Activated CD4-positive, alpha-beta T cell treated with anti-CD3 and anti-CD28 coated beads, Interleukin-2, amount 50 U/mL, for 16 hours (primary cell): ENCODE results near the gene PARM1.

Source experiments
- DNase-seq: peaks from one replicate; pipeline ENCODE4 v3.0.0-alpha.2; 2020

The PARM1 gene, protein sequence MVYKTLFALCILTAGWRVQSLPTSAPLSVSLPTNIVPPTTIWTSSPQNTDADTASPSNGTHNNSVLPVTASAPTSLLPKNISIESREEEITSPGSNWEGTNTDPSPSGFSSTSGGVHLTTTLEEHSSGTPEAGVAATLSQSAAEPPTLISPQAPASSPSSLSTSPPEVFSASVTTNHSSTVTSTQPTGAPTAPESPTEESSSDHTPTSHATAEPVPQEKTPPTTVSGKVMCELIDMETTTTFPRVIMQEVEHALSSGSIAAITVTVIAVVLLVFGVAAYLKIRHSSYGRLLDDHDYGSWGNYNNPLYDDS

GRCh38 chr4:74932832-74933561 is at the start of gene PARM1:
Gene PARM1 (plus strand): TSS chr4:74933116. CDS start chr4:74933328, 212 bp downstream.
- DNase-seq, result peak; percentile 70

- DNase-seq, result no peak
Observed at GRCh38 chr4:74884266-74884665, 48.6 kb upstream of the PARM1 start.

DNA sequence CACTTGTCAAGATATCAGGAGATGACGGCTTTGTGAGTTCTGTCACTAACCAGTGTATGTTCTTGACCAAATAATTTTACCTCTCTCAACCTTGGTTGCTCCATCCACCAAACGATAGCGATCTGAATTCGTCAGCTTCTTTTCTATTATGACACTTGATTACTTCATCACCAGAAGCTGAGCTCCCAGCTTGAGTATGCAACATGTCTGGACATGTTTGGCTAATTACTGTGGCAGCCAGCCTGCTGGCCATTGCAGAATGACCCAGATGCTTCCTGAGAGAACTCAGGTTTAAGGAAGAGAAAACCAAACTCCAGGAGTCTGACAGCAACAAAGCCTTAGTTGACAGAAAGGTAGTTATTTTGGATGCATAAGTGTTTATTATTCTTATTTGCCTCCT is 46.4 kb upstream of the PARM1 start:
- DNase-seq, result no peak

DNA sequence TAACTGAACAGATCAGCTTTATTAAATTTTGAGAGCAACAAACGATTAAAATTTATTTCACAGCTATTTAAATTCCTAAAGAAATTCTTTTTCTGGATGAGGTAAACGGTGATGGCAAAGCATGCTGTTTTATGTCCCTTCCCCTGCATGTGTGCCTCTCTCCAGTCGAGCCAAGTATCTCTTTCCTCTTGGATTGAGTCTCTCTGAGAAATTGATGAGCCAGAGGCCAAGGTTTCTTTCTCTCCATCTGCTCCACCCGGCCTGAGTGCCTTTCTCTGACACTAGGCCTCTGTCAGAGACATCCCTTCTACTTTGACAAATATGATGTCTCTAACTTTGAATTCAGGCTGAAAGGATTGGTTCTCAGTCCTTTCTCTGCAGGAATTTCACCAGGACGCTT is 42.6 kb upstream of the PARM1 start:
- DNase-seq, result no peak

DNA sequence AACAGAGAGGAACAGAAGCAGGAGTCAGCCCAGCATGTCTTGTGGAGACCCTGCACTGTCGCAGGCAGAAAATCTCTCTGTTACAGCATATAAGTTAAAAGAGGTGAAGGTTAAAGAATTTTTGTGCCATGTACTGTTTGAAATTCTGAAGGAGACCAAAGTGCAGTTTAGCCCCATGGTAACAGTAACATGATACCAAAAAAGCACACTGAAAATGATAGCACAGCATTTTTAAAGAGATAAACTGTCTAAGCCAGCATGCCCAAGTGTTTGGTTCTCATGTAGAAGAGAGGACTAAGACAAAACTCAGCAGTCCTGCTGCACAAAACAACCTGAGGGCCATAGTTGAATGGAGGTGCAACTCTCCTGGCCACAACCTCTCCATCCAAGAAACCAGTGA is 41.9 kb upstream of the PARM1 start:
- no peak for DNase-seq

GRCh38 chr4:74893171-74893570 is 39.7 kb upstream of the PARM1 start:
- DNase-seq, result no peak

GRCh38 chr4:74896595-74896994 is 36.3 kb upstream of the PARM1 start:
- DNase-seq, result no peak

GRCh38 chr4:74897386-74897785 is 35.5 kb upstream of the PARM1 start:
- no peak for DNase-seq

GRCh38 chr4:74900862-74901261 is 32.1 kb upstream of the PARM1 start:
- no peak for DNase-seq

DNA sequence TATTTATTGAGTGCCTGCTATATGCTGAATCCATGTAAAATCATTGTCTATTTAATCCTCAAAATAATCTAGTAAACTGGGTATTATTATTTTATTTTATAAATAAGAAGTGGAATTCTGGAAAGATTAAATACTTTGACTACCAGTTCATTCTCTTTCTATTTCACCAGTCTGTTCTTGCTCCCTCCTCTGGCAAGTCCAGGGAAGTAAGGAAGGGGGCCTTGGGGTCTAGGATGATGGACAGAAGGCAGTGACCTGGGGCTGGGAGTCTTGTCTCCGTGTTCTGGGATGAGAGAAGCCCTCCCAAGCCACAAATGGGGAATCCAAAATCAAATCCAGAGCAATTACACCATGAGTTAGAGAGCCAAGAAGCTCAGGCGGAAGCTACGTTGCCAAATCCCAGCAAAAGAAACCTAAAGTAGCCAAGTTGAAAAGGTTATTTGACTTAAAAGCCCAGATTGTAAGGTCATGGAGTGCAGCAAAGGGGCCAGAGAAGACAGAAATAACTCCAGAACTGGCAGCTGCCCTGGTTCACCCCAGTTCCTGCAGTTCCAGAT is 28.3 kb upstream of the PARM1 start:
- no peak for DNase-seq

- DNase-seq, result no peak
Observed at GRCh38 chr4:74906771-74907170, 26.1 kb upstream of the PARM1 start.

DNA sequence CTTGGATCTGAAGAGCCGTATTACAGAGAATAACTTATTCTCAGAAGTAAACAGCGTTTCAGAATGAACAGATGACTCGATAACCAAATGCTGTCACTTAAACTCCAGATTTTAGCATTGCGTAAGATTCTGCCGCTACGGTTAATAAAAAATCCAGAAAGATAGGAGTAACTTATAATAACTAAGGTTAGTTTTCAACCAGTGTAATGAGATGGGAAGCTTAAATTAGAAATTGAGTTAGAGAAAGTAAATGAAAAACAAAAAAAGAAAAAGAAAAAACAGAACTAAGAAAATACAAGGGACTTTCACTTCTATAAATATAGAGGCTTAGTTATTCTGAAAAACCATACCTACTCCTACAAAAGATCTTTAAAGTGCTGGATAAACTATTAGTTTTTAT is 13.1 kb upstream of the PARM1 start:
- DNase-seq, result no peak

GRCh38 chr4:74920704-74921103 is 12.2 kb upstream of the PARM1 start:
- DNase-seq, result no peak

- DNase-seq, result no peak
Observed at GRCh38 chr4:74921490-74921889, 11.4 kb upstream of the PARM1 start.

GRCh38 chr4:74926007-74926406 is 6.9 kb upstream of the PARM1 start:
- DNase-seq, result no peak

DNA sequence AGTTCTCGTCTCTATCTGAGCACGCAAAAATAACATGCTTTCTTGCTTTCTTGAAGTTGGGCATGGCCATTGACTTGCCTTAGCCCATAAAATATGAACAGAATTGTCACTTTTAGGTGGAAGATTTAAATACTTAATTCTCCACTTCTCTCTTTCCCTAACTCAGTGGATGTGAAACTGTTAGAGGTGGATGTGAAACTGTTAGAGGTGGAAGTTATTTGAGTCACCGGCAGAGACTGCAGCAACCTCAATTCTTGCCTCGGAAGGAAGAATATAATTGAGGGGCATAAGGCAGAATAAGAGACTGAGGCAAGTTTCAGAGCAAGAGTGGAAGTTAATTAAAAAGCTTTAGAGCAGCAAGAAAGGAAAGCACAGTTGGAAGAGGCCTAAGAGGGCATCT is 2.8 kb upstream of the PARM1 start:
- no peak for DNase-seq

DNA sequence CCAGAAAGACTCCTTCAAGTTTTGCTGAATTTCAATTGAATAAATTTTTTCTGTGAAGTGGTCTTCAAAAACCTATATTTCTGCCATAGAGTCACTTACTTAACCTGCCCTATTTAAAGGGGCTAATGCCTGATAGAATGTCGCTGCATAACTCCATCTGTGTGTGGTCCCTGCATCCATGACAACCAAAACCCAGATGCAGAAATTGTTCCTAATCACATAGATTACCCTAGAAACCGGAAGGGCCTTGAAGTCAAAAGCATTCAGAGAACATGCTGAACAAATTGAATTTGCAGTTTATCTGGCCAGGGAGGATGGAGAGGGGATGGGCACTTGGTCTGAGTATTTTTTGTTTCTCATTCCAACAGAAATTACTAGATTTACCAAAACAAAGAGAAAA is 1.5 kb upstream of the PARM1 start:
- DNase-seq, result no peak

GRCh38 chr4:74932010-74932409 is 906 bp upstream of the PARM1 start:
- no peak for DNase-seq

GRCh38 chr4:74933562-74934015 is 673 bp downstream of the PARM1 start:
- no peak for DNase-seq

DNA sequence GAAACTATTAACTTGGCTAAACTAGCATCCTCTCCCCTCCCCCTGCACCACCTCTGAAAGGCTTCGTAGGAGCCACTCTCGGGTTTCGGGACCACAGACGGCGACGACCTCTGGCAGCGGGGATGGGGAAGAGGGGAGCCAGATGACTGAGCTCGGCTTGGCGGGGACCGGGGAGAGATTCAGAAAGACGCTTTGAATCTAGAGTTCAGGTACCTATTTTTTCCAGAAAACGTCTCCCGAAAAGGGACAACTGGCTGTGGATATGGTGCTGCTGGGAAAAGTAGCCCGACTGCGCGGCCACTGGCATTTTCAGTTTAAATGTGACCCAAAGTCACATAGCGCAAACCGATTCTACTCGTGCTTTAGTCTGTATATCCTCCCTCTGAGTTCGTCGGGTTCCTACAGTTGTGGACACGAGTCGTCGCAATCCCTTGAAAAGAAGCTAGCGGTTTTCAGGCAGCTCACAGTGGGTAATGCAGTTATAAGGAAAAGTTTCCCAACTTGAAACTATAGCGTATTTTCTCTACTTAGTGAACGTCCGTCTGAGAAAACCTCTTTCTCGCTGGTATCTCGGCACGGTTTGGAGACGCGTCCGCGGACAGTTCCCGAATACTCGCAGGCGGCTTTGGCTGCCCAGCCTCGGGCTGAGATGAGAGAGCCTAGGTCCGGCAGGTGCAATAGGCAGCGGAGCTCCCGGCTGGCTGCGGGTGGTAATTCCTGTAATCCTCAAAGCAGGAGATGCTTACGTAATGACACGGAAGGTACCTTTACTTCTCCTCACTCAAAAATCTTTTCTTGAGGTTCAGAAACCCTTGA is 1.3 kb downstream of the PARM1 start:
- no peak for DNase-seq

GRCh38 chr4:74934888-74935287 is 2.0 kb downstream of the PARM1 start:
- no peak for DNase-seq

GRCh38 chr4:74941123-74941522 is 8.2 kb downstream of the PARM1 start:
- no peak for DNase-seq

DNA sequence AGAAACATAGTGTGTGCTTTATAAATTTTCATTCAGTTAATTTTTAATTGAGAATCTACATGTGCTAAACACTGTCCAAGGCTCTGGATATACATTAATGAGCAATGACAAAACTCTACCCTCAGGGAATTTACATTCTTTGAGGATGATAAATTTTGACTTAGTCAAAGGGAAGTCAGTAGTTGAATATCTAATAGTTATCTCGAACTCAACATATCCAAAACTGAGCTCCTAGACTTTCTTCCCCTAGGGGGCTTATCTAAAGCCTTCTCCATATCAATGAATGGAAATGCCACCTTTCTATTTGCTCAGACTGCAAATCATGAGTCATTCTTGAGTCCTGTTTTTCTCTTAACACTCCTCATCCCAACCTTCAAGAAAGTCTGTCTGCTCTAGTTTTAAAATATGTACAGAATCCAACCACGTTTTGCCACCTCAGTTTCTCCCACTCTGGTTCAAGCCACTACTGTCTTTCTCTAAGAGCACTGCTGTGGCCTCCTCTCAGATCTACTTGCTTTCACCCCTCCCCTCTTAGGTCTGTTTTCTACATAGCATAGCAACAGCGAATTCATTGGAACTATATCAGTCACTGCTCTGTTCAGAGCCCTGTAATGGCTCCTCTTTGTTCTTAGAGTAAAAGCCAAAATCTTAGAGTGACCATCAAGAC is 9.5 kb downstream of the PARM1 start:
- DNase-seq, result no peak
